ENCODE measurements around the gene ARHGAP24. TPM values are rescaled to one million over a fixed set of nuclear protein-coding genes. Genes with fewer than 3 reads are reported as not detected.
"Not testable (repeated sequence)": the region's sequence is repeated elsewhere in the genome, so short reads cannot be mapped to it uniquely, and the experiment has no call there.

ARHGAP24 gene
- total and polyA plus RNA-seq, 8 donors, result 22.0 to 35.0 (median 25.8) TPM

- Histone ChIP-seq H3K27ac (no peak overlapping the region), H3K36me3 (no peaks in the 10 kb centered on the region), H3K9me3 (no peaks in the 10 kb centered on the region), H3K27me3 (no peaks in the 10 kb centered on the region), H3K4me1 (no peaks in the 10 kb centered on the region), H3K4me3 (no peak overlapping the region)
- intact Hi-C loops (cut with DNase I), result no loop called here
- DNase-seq, result no peak
- no peak for TF ChIP-seq CTCF (IDR thresholded peaks at IDR 0.05)
- ATAC-seq, result no peak
These were observed 544.4 kb downstream of the ARHGAP24 start for GRCh38 chr4:86019362-86019761.

- Histone ChIP-seq H3K27me3 (no peaks in the 10 kb centered on the region), H3K27ac (no peak overlapping the region), H3K4me3 (no peak overlapping the region), H3K36me3 (no peaks in the 10 kb centered on the region), H3K4me1 (no peaks in the 10 kb centered on the region), H3K9me3 (no peaks in the 10 kb centered on the region)
- intact Hi-C loops (cut with DNase I), result no loop called here
- DNase-seq, result no peak
- no peak for ATAC-seq
- TF ChIP-seq CTCF (IDR thresholded peaks at IDR 0.05), result no peak
These were observed 545.0 kb downstream of the ARHGAP24 start for GRCh38 chr4:86019906-86020305.

- H3K4me3 ChIP-seq; intact Hi-C loops (cut with DNase I); H3K4me1 ChIP-seq; ATAC-seq; H3K27me3 ChIP-seq; H3K9me3 ChIP-seq; H3K36me3 ChIP-seq; H3K27ac ChIP-seq: not testable (repeated sequence)
- peak in 1 of 4 donors; percentile 70 for DNase-seq
These were observed 546.7 kb downstream of the ARHGAP24 start for GRCh38 chr4:86021671-86022070.

GRCh38 chr4:86026720-86027119, 551.8 kb downstream of the ARHGAP24 start:
- H3K9me3 ChIP-seq, result no peaks in the 10 kb centered on the region
- TF ChIP-seq CTCF (IDR thresholded peaks at IDR 0.05), result no peak

GRCh38 chr4:86031927-86032326, 557.0 kb downstream of the ARHGAP24 start:
- DNase-seq, result no peak
- no peak for ATAC-seq
- Histone ChIP-seq H3K27me3 (no peaks in the 10 kb centered on the region), H3K27ac (peak overlapping the region in 1 of 2 donors; percentile 66), H3K9me3 (no peaks in the 10 kb centered on the region), H3K4me3 (no peak overlapping the region), H3K36me3 (no peaks in the 10 kb centered on the region), H3K4me1 (peaks cover 13 to 23% of the 10 kb centered on the region in 2 donors)
- TF ChIP-seq CTCF (IDR thresholded peaks at IDR 0.05), result no peak
- intact Hi-C loops (cut with DNase I), result no loop called here

More at GRCh38 chr4:86026720-86027119, 551.8 kb downstream of the ARHGAP24 start:
- no peaks in the 10 kb centered on the region for H3K27me3 ChIP-seq
- H3K4me1 ChIP-seq, result peaks cover 0 to under 1% of the 10 kb centered on the region in 2 donors
- ATAC-seq, result no peak
- H3K4me3 ChIP-seq, result no peak overlapping the region
- DNase-seq, result no peak
- H3K27ac ChIP-seq, result no peak overlapping the region
- no peaks in the 10 kb centered on the region for H3K36me3 ChIP-seq
- intact Hi-C loops (cut with DNase I), result no loop called here

- no peaks in the 10 kb centered on the region for H3K9me3 ChIP-seq
- peak overlapping the region; percentile 66 to 72 for H3K27ac ChIP-seq
- H3K36me3 ChIP-seq, result no peaks in the 10 kb centered on the region
- H3K27me3 ChIP-seq, result no peaks in the 10 kb centered on the region
- H3K4me1 ChIP-seq, result peaks cover 13 to 23% of the 10 kb centered on the region in 2 donors
- no peak overlapping the region for H3K4me3 ChIP-seq
- intact Hi-C loops (cut with DNase I), result no loop called here
- DNase-seq (peak in 1 of 4 donors; percentile 40), ATAC-seq (peak; percentile 87)
- no peak for TF ChIP-seq CTCF (IDR thresholded peaks at IDR 0.05)
These were observed 557.6 kb downstream of the ARHGAP24 start for GRCh38 chr4:86032476-86033022.
